Parathyroid adenoma (tissue), 2 donors: ENCODE data around the gene RNF13.

Source experiments
- H2AFZ ChIP-seq: fragments of 300-600 bp; sonication (generic); one replicate; pipeline ENCODE4 v1.7.0; 2017; ENCODE audit warnings: antibody characterized with exemption, mild to moderate bottlenecking
- H3K27ac ChIP-seq: fragments of 300-600 bp; sonication (generic); one replicate; pipeline ENCODE4 v1.7.0; 2017
- H3K27me3 ChIP-seq: fragments of 300-600 bp; sonication (generic); one replicate; pipeline ENCODE4 v1.7.0; 2017; ENCODE audit warnings: low read length; ENCODE audit not compliant: control insufficient read depth, insufficient read depth
- H3K36me3 ChIP-seq: fragments of 300-600 bp; sonication (generic); one replicate; pipeline ENCODE4 v1.7.0; 2017; ENCODE audit warnings: low read length; ENCODE audit not compliant: control insufficient read depth, insufficient read depth
- H3K4me1 ChIP-seq: fragments of 300-600 bp; sonication (generic); one replicate; pipeline ENCODE4 v1.7.0; 2017; ENCODE audit warnings: control low read depth
- H3K4me2 ChIP-seq: fragments of 300-600 bp; sonication (generic); one replicate; pipeline ENCODE4 v1.7.0; 2017; ENCODE audit warnings: low read length
- H3K4me3 ChIP-seq: fragments of 300-600 bp; sonication (generic); one replicate; pipeline ENCODE4 v1.7.0; 2017; ENCODE audit warnings: low read depth, low read length
- H3K79me2 ChIP-seq: fragments of 300-600 bp; sonication (generic); one replicate; pipeline ENCODE4 v1.7.0; 2017; ENCODE audit warnings: control low read depth
- H3K9ac ChIP-seq: fragments of 300-600 bp; sonication (generic); one replicate; pipeline ENCODE4 v1.7.0; 2017; ENCODE audit warnings: mild to moderate bottlenecking
- H3K9me3 ChIP-seq: fragments of 300-600 bp; sonication (generic); one replicate; pipeline ENCODE4 v1.7.0; 2017; ENCODE audit warnings: low read length; ENCODE audit not compliant: control insufficient read depth
- TF ChIP-seq, protein P1 (sequence below): fragments of 300-600 bp; sonication (generic); IDR thresholded peaks from one replicate; pipeline ENCODE4 v1.7.0; 2017; ENCODE audit warnings: antibody characterized with exemption, mild to moderate bottlenecking
- donor health status: primary hyperparathyroidism.

RNF13 gene

GRCh38 chr3:149871855-149872254 lies 58.8 kb downstream of the RNF13 start:
- H3K4me3 ChIP-seq = no peak overlapping the region
- no peak overlapping the region for H3K4me2 ChIP-seq
- H2AFZ ChIP-seq = no peak overlapping the region
- H3K4me1 ChIP-seq = no peaks in the 10 kb centered on the region
- no peak overlapping the region for H3K9ac ChIP-seq
- peaks cover 16% of the 10 kb centered on the region for H3K79me2 ChIP-seq
- H3K27ac ChIP-seq = no peak overlapping the region
- H3K36me3 ChIP-seq = no peaks in the 10 kb centered on the region
- no peaks in the 10 kb centered on the region for H3K27me3 ChIP-seq
- TF ChIP-seq, protein P1, sequence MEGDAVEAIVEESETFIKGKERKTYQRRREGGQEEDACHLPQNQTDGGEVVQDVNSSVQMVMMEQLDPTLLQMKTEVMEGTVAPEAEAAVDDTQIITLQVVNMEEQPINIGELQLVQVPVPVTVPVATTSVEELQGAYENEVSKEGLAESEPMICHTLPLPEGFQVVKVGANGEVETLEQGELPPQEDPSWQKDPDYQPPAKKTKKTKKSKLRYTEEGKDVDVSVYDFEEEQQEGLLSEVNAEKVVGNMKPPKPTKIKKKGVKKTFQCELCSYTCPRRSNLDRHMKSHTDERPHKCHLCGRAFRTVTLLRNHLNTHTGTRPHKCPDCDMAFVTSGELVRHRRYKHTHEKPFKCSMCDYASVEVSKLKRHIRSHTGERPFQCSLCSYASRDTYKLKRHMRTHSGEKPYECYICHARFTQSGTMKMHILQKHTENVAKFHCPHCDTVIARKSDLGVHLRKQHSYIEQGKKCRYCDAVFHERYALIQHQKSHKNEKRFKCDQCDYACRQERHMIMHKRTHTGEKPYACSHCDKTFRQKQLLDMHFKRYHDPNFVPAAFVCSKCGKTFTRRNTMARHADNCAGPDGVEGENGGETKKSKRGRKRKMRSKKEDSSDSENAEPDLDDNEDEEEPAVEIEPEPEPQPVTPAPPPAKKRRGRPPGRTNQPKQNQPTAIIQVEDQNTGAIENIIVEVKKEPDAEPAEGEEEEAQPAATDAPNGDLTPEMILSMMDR = no peak
- H3K9me3 ChIP-seq = no peaks in the 10 kb centered on the region

- Histone ChIP-seq H3K4me2 (no peak overlapping the region), H3K27ac (no peak overlapping the region), H2AFZ (no peak overlapping the region), H3K27me3 (no peaks in the 10 kb centered on the region), H3K79me2 (peaks cover 10% of the 10 kb centered on the region), H3K4me3 (no peak overlapping the region), H3K36me3 (no peaks in the 10 kb centered on the region), H3K9ac (no peak overlapping the region), H3K4me1 (no peaks in the 10 kb centered on the region), H3K9me3 (no peaks in the 10 kb centered on the region)
- TF ChIP-seq, protein P1 = no peak
These were observed 59.6 kb downstream of the RNF13 start for GRCh38 chr3:149872589-149872988.

DNA sequence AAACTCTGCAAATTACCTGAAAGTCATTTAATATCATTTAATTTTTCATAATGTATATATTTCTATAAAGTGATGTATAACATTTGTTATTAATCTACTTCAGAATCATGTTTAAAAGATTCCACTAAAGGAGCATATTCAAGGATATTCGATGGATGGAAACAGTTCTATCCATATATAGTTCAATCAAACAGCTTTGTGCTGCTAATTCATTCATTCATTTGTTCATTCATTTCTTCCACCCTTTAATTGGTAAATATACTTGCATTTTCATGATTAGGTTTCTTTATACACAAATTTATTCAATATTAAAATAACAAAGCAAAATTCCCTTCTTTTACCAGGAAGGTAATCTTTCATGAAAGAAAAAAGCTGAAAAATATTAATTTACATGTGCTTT lies 64.7 kb downstream of the RNF13 start:
- Histone ChIP-seq H3K4me1 (no peaks in the 10 kb centered on the region), H3K27ac (no peak overlapping the region), H3K27me3 (no peaks in the 10 kb centered on the region), H2AFZ (no peak overlapping the region), H3K36me3 (no peaks in the 10 kb centered on the region), H3K9me3 (no peaks in the 10 kb centered on the region), H3K9ac (no peak overlapping the region), H3K4me2 (no peak overlapping the region), H3K4me3 (no peak overlapping the region), H3K79me2 (no peaks in the 10 kb centered on the region)
- TF ChIP-seq, protein P1 = no peak

DNA sequence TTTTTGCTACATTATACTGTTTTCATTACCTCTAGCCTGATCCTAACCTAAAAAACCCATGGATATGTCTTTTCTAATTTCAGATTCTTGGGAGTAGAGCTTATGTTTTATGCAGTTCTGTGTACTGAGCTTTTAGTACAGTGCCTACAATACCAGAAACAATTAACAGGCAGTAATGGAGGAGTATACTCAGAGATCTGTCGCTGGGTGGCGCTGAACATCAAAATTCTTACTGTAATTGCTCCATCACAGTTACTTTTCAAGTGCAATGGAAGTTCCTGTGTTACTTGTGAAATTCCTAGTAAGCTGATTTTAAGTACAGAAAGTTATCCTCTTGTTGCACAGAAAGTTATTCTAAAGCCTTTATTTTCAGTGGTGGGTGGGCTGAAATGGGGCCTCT lies 66.9 kb downstream of the RNF13 start:
- H3K4me2 ChIP-seq = no peak overlapping the region
- no peak overlapping the region for H2AFZ ChIP-seq
- TF ChIP-seq, protein P1 = peak; percentile 34
- H3K79me2 ChIP-seq = peaks cover 5% of the 10 kb centered on the region
- H3K36me3 ChIP-seq = no peaks in the 10 kb centered on the region
- no peak overlapping the region for H3K4me3 ChIP-seq
- H3K27ac ChIP-seq = no peak overlapping the region
- no peaks in the 10 kb centered on the region for H3K4me1 ChIP-seq
- H3K9me3 ChIP-seq = no peaks in the 10 kb centered on the region
- H3K9ac ChIP-seq = no peak overlapping the region
- H3K27me3 ChIP-seq = no peaks in the 10 kb centered on the region

GRCh38 chr3:149881879-149882278 lies 68.9 kb downstream of the RNF13 start:
- Histone ChIP-seq H3K9ac (no peak overlapping the region), H3K4me3 (no peak overlapping the region), H3K27me3 (no peaks in the 10 kb centered on the region), H3K4me1 (peaks cover 3% of the 10 kb centered on the region), H3K4me2 (no peak overlapping the region), H3K36me3 (no peaks in the 10 kb centered on the region), H3K79me2 (peaks cover 5% of the 10 kb centered on the region), H3K27ac (no peak overlapping the region), H2AFZ (no peak overlapping the region), H3K9me3 (no peaks in the 10 kb centered on the region)
- TF ChIP-seq, protein P1 = no peak
